ENCODE results near the gene MON1A.

MON1A gene

DNA sequence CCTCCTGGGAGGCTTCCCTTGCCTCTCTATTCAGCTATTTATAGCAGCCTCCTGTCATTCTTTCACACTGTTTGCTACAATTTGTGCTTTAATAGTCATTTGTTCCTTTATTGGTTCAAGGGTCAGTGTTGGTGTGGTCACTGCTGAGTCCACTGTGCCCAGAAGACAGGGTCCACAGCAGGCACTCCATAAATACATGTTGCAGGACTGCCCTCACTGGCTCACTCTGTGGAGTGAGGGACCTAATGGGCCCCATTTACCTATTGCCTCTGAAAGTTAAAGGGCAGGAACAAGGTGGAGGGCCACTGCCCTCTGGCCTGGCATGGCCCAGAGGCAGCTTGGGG lies 42.7 kb downstream of the MON1A start:
- DNase-seq = no peak

DNA sequence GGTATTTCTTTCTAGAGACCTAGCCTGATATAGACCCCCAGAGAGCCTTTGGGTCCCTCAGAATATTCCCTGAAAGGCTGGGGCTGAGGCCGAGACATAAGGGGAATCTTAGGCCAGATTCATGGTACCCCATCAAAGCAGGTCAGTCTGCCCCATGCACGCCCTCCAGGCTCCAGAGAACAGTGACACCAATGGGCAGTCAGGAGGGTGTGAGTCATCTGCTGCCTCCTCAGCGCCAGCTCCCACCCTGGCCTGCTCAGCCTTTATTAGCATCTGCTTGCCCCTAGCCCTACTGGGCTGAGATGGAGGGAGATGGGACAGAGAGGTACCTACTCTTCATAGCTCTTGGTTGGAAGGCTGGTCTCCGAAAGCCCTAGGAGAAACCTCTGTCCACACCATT lies 45.6 kb downstream of the MON1A start:
- no peak for DNase-seq

DNA sequence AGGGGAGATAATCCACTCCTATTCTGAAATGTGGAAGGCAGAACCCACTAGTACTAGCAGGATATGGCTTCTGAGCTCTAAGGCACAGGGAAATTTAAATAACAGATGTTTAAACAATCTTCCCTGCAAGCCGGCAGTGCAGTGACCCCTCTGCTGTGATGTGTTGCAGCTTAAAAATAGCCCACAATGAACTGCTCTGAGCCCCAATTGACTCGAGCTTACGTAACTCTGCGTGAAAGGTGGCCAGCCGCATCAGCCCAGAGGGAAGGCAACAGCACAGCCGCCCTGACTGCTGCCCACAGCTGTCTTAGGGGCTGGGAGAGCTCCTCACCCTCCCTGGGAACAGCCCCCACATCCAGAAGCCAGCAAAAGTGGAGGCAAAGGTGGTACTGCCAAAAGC lies 47.4 kb downstream of the MON1A start:
- no peak for DNase-seq

DNA sequence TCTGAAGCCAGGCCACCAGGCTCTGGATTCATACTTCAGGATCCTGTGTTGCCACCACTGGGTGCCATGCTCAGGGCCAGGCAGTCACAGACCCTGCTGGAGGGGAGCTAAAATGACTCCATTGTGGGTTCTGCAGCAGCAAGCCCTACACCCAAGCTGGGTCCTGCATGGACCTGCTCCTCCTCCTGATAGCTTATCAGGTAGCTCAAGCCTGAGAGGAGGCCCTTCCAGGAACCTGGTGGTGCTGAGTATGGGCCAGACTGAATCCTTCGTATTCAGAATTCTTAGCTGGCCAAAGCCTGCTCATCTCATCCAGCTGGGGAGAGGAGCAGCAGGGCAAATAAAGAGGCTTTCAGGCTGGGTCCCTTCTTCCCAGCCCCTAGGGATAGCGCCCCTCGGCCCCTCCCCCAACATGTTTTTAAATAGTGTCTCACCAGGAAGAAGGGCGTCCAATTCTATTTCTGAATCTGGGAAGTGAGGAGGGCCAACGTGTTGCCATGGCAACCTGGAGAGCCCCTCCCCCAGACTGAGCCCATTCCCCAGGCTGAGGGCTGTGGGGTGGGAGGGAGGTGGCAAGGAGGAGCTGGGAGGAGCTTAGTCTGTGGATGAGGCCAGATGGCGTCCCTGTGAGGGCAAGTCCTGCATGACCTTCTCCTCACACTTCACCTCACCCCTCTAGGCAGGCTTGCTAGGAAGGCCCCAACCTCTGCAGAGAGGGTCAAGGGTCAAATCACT lies 48.9 kb downstream of the MON1A start:
- DNase-seq = no peak

DNA sequence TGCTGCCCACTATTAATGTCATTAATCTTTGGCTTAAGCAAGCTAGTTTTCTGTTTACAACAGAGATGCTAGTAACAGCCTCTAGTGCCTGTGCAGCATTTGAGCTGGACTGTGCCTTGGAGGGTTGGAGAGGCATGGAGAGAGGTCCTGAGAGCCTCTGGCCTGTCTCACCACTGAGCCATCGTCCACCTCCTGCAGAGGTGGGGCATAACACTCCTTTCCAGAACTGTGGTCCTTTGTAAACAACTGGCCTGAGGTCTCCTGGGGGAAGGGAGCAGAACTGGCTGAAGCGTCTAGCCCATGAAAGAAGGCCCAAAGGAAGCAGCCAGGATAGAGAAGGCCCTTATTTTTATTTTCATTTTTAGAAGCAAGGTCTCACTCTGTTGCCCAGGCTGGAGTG lies 49.9 kb downstream of the MON1A start:
- DNase-seq = no peak

DNA sequence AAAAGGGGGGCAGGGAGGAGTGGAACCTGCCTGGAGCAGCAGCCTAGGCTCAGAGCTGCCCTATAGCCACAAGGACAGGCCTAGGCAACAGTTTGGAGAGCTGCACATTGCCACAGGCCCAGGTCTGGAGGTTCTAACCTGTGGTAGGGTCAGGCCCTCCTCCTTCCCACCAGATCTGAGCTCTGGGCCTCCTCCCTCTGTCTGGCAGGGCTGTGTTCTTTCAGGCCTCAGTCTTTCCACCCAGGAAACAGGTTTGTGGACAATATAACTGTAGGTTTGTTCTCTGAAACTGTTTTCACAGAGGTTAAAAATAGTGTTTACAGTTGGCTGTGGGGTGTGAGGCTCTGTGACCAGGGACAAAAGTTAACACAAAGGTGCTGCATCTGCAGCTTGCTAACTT lies 50.9 kb downstream of the MON1A start:
- DNase-seq = no peak

DNA sequence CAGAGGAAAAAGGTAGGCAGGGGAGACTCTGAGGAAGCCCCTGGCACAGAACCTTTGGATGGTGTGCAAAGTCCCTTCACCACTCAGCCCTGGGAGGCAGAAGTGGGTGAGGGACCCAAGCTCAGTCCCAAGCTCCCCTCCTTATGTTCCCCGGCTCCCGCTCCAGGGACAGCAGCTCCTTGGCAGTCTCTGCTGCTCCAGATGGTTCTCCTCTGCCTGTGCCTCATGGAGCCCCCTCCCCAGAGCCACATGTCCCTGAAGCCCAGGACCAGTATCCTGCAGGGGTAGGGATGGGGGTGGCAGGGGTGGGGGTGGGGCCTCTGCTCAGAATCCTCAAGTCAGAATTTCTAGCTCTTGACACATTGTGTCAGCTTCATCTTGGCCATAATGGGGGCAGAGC lies 51.9 kb downstream of the MON1A start:
- no peak for DNase-seq

DNA sequence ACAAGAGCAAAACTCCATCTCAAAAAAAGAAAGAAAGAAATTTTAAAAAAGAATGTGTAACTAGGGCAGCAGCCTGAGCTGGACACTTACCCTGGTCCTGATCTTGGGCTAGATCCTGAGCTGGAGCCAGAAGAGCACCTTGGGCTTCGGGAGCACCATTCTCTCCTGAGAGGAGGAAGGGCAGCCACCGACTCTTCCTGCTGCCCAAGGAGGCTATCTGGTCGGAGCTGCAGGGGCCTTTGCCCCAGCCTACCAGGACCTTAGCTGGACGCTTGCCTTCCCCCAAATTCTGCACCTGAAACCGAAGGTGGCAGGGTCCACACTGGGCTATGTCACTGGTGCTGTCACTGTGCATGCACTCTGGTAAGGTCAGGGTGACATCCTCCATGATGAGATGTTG lies 53.0 kb downstream of the MON1A start:
- DNase-seq = no peak

DNA sequence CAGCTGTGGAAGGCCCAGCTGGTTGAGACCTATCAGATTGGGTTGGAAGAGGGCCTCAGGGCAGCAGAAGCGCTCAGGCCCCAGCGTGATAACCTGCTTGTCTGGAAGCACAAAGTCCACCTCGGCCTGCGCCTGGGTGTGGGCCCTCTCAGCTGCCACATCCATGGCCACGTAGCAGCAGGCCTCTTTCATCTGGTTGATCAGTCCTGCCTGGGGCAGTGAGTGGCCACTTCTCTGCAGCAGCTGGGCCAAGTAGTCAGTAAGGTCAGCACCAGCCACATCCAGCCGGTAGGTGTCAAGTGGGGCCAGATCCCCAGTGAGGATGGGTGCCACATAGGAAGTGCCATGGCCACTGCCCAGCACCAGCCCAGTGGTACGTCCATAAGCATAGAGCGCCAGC lies 56.0 kb downstream of the MON1A start:
- no peak for DNase-seq

DNA sequence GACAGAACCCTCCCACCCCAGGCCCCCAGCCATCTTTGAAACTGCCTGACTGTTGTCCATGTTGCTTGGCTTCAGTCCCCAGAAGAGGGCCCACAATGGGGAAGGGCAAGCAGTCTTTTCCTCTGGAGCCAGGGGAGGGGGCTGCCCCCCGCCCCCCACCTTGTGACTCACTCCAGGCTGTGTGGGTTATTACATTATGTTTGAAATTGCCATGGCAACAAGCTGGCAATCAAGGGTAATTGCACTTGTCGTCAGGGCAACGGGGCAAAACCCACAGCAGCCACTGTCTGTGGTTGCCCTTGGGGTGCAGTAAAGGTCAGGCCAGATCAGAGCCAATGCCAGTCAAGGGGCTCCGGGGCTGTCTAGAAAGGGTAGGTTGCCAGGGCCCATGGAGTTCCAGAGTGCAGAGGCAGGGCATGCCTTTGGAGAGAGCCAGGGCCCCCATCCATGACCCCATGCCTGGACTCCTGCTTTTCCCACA lies 56.8 kb downstream of the MON1A start:
- DNase-seq = no peak

DNA sequence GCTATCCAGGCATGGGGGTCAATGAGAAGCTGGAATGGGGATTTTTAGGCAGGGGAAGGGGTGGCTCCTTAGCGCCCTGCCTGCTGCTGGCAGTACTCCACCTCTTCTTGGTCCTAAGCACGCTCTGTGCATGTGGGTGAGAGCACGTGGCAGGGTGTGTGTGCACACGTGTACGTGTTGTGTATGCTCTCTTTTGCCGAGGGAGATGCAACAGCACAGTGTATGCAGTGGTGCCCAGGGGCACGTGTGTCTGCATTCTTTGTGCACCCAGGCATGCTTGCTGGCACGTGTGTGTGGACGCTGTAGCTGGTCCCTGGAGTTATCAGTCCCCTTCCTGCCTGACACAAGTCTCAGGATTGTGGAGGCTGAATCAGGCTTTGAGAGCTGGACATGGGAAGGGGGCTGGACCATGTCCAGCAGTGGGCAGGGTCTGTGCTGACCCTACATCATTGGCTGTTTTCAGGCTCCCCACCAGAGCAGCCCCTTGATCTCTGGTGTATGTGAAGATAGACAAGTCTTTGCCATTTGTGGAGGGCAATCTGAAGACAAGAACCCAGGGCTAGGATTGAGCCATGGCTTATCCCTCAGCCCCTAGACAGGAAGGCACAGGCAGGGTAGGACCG lies 58.0 kb downstream of the MON1A start:
- DNase-seq = no peak

DNA sequence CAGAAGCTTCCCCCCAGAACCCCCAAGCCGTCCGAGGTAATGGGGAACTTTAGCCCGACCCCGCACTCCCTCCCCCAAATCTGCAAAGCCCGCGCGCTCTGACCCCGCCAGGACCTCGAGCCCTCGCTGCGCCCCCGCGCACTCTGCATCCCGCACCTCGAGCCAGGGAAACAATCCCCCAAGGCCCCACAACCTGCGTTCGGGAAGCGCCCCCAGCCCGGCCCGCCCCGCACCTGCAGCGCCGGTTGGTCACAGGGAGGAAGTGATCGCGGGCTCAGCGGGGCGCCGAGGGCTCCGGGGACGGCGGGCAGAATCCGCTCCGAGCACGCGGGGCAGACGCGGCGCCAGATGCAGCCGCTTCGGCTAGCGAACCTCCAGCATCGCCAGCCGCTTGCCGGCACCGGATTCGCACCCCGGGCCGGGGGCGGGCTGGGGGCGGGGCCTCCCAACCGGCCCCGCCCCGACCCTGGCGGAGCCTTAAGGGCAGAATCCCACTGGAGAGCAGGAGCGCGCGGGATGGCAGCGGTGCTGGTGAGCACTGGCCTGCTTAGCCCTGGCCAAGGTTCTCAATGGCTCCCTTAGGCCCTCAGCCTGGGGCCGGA lies 60.0 kb downstream of the MON1A start, which contains the start of gene CAMKV:
CAMKV (minus strand) TSS at position 382 of the 602 bp plus-strand sequence. CDS start 7,518 bp downstream, outside the sequence.
- DNase-seq = no peak

DNA sequence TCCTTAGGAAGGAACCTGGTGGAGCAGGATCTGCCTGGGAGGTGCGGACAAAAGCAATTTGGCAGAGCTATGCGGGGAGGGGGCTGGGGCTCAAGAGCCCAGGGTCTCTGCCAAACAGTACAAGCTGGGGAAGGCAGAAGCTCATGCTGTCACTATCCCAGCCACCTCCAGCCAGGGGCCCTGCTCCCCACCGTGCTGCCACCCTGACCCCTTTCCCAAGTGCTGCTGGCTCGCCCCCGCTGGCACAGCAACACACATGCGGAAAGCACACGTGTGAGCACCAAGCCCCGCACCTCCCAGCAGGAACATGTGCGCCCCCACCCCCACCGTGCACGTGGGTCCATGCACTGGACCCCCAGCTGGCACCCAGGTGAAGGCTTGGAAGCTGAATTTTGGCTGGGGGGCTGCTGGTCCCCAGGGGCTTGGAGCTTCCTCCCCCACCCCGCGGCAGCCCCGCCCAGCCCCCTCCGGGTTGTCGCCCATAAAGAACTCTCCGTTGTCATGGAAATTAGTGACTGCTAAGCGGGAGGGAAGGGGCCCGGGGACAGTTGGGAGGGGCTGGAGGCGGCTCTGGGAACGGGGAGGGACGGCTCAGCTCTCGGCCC lies 60.6 kb downstream of the MON1A start:
- DNase-seq = no peak

DNA sequence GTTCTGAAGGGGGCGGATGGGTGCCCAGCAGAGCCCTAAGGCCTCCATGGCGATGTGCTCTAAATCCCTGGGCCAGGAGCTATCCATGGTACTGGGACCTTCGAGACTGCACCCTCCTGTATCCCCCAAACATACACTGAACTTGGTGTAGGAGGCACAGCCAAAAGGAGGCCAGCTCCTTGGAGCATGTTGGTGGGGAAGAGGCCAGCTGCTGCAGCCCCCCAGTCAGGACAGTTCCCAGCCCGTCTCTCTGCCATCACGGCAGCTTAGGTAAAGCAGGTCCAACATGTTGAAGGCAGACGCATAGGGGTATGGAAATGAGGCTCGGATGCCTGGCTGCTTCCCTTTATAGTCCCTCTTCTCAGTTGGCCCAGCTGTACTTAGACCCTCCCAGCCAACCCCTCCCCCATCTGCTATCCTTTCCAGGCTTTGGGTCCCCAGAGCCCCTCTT lies 61.7 kb downstream of the MON1A start:
- DNase-seq = no peak

DNA sequence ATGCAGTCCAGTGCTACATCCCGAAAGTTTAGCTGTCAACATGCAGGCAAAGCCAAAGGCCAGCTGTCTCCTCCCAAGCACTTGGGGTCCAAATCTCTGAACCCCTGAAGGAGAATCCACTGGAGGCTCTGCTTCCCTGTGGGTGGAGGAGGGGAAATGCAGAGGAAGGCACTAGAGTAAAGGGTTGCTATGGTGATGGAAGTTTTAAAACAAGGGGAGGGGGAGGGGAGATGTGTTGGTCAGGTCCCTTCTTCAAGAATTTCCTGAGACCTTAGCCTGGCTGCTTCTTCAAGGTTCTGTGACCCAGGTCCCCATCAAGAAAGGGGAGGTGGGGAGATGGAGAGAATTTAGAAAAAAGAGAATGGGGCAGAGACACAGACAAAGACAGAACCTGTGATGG lies 62.2 kb downstream of the MON1A start:
- DNase-seq = no peak

DNA sequence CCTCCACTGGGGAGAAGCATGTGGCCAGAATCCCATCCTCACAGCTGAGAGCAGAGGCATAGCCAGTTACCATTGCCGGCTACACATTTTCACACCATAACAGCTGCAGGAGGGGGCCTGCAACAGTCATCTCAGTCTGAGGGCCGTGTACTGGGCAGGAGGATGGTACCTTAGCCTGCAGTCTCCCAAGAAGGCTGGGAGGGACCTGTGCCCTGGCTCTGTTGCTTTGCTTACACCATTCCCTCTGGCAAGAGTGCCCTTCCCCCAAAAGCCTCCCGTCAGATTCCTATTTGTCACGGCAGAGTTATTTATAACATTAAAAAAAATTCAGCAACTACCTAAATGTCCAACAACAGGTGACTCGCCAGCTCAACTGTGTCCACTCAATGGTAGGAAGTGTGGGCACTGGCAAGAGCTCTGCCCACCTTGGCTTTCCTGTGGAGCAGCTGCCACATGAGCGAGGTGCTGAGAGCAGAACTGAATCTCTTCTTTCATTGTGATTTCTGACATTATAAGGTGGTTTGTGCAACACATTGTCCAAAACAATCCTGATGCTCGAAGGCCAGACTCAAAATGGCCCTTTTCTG lies 64.3 kb downstream of the MON1A start:
- DNase-seq = no peak

DNA sequence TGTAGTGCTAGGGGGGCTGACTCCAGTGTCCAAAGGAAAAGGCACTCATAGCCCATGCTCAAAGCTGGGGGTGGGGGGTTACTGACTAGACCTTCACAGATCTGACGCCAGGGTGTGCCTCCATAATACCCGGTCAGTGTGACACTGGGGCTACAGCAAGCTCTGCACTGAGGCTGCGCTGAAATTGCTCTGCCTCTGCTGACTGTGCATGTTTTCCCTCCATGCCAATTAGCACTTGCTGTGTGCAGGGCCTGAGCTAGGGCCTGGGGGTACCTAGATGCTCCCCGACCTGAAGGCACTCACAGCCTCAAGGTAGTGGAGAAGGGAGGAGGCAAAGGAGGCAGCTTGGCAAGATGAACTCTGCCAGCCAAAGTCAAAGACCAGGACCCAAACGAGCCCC lies 65.1 kb downstream of the MON1A start:
- DNase-seq = no peak

DNA sequence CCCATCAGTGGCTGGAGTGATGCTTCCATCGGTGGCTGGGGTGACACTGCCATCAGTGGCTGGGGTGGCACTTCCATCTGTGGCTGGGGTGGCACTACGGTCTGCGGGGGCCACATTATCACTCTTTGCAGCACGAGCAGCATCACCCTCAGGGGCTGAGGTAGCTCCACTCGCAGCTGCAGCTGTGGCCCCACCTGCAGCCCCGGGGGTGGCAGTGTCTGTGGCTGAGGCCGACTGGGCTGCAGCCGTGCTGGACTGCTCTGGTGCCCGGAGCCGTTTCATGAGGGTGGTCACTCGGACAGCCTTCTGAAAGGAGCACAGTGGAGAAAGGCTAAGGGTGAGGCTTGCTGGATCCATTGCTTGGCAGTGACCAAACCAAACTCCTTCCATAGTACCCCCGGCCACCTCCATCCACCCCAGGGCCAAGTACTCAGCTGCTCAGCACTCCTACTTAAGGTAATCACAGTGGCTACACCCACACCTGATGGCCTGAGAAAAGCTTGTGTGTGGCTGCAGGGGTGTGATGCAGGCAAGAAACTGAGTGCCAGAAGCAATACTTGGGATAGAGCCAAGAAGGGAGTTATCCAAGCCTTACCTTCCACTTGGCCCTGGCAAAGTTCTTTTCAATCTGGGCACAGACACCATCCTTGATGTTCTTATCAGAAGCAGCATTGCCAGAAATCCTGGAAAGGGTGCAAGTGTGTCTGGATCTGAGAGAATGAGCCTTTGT lies 69.9 kb downstream of the MON1A start:
- no peak for DNase-seq

Measured in 8988T (cell line).